Mammary epithelial cell (primary cell): Measurements from ENCODE around the gene UCHL3.

ENCODE experiments used
- EZH2 ChIP-seq: IDR thresholded peaks from 2 replicates; pipeline ENCODE4 v1.6.1; 2012; ENCODE audit warnings: low read length, inconsistent platforms, borderline replicate concordance
- TF ChIP-seq, protein P1 (sequence below), 2 donors: IDR thresholded peaks in 1 of 2; conservative IDR thresholded peaks in 1 of 2; 2 replicates each; pipeline ENCODE4 v1.5.1; 2011 to 2012; ENCODE audit warnings: inconsistent platforms in 2 of 2, low read length in 2 of 2, mild to moderate bottlenecking in 2 of 2, control low read depth in 1 of 2, low read depth in 1 of 2; ENCODE audit not compliant: insufficient read depth in 1 of 2; ENCODE audit errors: extremely low read depth in 1 of 2

DNA sequence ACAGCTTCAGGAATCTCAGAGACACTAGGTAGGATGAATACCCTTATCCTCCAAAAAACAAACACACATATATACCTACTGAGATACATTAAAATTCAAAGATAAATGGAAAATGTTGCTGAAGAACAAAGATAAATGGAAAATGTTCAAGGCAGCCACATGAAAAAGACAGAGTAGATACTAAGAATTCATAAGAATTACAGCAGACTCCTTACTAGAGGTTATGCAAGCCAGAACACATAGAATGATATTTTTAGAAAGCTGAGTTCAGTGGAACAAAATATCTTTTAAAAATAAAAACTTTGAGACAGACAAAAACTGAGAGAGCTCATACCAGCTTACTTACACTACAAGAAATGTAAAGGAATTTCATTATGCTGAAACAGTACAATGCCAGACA, 35.6 kb downstream of the UCHL3 start:
- TF ChIP-seq, protein P1, sequence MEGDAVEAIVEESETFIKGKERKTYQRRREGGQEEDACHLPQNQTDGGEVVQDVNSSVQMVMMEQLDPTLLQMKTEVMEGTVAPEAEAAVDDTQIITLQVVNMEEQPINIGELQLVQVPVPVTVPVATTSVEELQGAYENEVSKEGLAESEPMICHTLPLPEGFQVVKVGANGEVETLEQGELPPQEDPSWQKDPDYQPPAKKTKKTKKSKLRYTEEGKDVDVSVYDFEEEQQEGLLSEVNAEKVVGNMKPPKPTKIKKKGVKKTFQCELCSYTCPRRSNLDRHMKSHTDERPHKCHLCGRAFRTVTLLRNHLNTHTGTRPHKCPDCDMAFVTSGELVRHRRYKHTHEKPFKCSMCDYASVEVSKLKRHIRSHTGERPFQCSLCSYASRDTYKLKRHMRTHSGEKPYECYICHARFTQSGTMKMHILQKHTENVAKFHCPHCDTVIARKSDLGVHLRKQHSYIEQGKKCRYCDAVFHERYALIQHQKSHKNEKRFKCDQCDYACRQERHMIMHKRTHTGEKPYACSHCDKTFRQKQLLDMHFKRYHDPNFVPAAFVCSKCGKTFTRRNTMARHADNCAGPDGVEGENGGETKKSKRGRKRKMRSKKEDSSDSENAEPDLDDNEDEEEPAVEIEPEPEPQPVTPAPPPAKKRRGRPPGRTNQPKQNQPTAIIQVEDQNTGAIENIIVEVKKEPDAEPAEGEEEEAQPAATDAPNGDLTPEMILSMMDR (conservative IDR thresholded peaks at IDR 0.05 in 1 of 2, IDR thresholded peaks at IDR 0.05 in 1 of 2; ENCODE audit: extremely low read depth in 1 of 2, insufficient read depth in 1 of 2, low read depth in 1 of 2, low read length in 2 of 2) = no peak
- no peak for TF ChIP-seq EZH2
